Left ventricle myocardium inferior (tissue), 1 donor: Measurements from ENCODE around the gene C20orf144. TPM values are rescaled to one million over a fixed set of nuclear protein-coding genes. Genes with fewer than 3 reads are reported as not detected.

ENCODE experiments used
- DNase-seq: peaks from one replicate; pipeline ENCODE4 v3.0.0-alpha.2; 2020
- H3K27ac ChIP-seq: fragments of 200-600 bp; replicated peaks from 2 replicates; pipeline ENCODE4 v1.8.0; 2021
- H3K27me3 ChIP-seq: fragments of 200-600 bp; 2 replicates; pipeline ENCODE4 v1.8.0; 2021; ENCODE audit warnings: low read depth
- H3K36me3 ChIP-seq: fragments of 200-600 bp; 2 replicates; pipeline ENCODE4 v1.8.0; 2021
- H3K4me1 ChIP-seq: fragments of 200-600 bp; 2 replicates; pipeline ENCODE4 v1.8.0; 2021
- H3K4me3 ChIP-seq: fragments of 200-600 bp; 2 replicates; pipeline ENCODE4 v1.8.0; 2021; ENCODE audit warnings: mild to moderate bottlenecking, moderate library complexity
- H3K9me3 ChIP-seq: fragments of 200-600 bp; replicated peaks from 2 replicates; pipeline ENCODE4 v1.8.0; 2021
- CTCF ChIP-seq: fragments of 200-600 bp; IDR thresholded peaks from 2 replicates; pipeline ENCODE4 v1.8.0; 2021; ENCODE audit warnings: antibody characterized with exemption, mild to moderate bottlenecking, borderline replicate concordance
- intact Hi-C: fragments of 100-400 bp; cut with micrococcal nuclease; formaldehyde crosslinking; loops from one replicate; pipeline ENCODE4 v1.11.0; 2022
- total RNA-seq: library from RNA; stranded (reverse); fragmentation: NEBNext Ultra II Directional; extraction: Animal tissue kit (Norgen Biotek cat#: 25700); gene quantifications from one replicate; pipeline ENCODE4 v1.2.1, GENCODE V29; 2021
- donor health status: DM: no; HTN: yes; CAD: no; lungs with severe emphysema.

The C20orf144 gene
- total RNA-seq, 1 donor from 2014 or later, result not detected

GRCh38 chr20:33675136-33675959 lies 13.2 kb downstream of the C20orf144 start:
- DNase-seq, result no peak
- Histone ChIP-seq H3K9me3 (no peaks in the 10 kb centered on the region), H3K4me3 (peak overlapping the region; percentile 78), H3K36me3 (peaks cover 14% of the 10 kb centered on the region), H3K27me3 (no peaks in the 10 kb centered on the region), H3K4me1 (peaks cover 53% of the 10 kb centered on the region), H3K27ac (peak overlapping the region; percentile 93)
- TF ChIP-seq CTCF, result no peak
- intact Hi-C loops, result no loop called here

GRCh38 chr20:33676121-33676520 lies 14.0 kb downstream of the C20orf144 start:
- peaks cover 6% of the 10 kb centered on the region for H3K36me3 ChIP-seq
- TF ChIP-seq CTCF, result no peak
- H3K9me3 ChIP-seq, result no peaks in the 10 kb centered on the region
- peaks cover 45% of the 10 kb centered on the region for H3K4me1 ChIP-seq
- H3K4me3 ChIP-seq, result no peak overlapping the region
- peak overlapping the region; percentile 93 for H3K27ac ChIP-seq
- intact Hi-C loops, result no loop called here
- no peak for DNase-seq
- H3K27me3 ChIP-seq, result no peaks in the 10 kb centered on the region

GRCh38 chr20:33676652-33677645 lies 14.8 kb downstream of the C20orf144 start:
- intact Hi-C loops, result no loop called here
- Histone ChIP-seq H3K4me1 (peaks cover 38% of the 10 kb centered on the region), H3K27ac (peak overlapping the region; percentile 93), H3K27me3 (no peaks in the 10 kb centered on the region), H3K4me3 (no peak overlapping the region), H3K36me3 (no peaks in the 10 kb centered on the region), H3K9me3 (no peaks in the 10 kb centered on the region)
- TF ChIP-seq CTCF, result no peak
- DNase-seq, result no peak

- no peaks in the 10 kb centered on the region for H3K9me3 ChIP-seq
- H3K27ac ChIP-seq, result peak overlapping the region; percentile 93
- H3K27me3 ChIP-seq, result no peaks in the 10 kb centered on the region
- no peak overlapping the region for H3K4me3 ChIP-seq
- intact Hi-C loops, result no loop called here
- no peak for TF ChIP-seq CTCF
- DNase-seq, result peak; percentile 74
- H3K36me3 ChIP-seq, result no peaks in the 10 kb centered on the region
- H3K4me1 ChIP-seq, result peaks cover 26% of the 10 kb centered on the region
Observed at GRCh38 chr20:33677991-33678702, 16.0 kb downstream of the C20orf144 start.
